HL-60/S4 treated with phorbol 12-myristate 13-acetate at 8.2 ng/mL for 4 days and 3 days (cell line): ENCODE measurements around the gene CDC34.

Experiments
- in situ Hi-C: fragments of 300-500 bp; cut with MboI; formaldehyde crosslinking; loops from 2 replicates; pipeline ENCODE4 v1.15.0; 2022; ENCODE audit warnings: low sequenced_read_pairs

The CDC34 gene

DNA sequence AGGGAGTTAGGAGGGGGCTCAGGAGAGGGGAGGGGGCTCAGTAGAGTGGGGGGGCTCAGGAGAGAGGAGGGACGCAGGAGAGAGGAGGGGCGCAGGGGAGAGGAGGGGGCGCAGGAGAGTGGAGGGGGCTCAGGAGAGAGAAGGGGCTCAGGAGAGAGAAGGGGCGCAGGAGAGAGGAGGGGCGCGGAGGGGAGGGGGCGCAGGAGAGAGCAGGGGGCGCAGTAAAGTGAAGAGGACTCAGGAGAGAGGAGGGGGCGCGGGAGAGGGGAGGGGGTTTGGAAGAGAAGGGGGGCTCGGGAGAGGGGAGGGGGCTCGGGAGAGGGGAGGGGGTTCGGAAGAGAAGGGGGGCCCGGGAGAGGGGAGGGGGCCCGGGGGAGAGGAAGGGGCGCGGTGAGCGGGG, 34.6 kb upstream of the CDC34 start:
- in situ Hi-C loops, result no loop called here

DNA sequence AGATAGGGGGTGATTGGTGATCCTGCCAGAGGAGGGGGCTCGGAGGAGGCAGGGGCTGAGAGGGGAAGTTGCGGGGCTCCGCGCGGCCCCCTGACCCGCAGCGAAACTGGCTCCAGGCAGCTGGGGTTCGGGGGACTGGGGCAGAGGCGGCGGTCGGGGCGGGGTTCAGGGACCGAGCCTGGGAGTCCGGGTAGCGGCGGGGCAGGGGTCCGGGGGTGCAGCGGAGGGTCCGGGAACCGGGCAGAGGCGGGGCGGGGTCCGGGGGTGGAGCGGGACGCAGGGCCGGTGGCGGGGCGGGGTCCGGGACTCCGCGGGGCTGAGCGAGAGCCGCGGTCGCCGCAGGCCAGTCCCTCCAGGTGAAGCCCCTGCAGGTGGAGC, 34.1 kb upstream of the CDC34 start:
- in situ Hi-C loops, result no loop called here

DNA sequence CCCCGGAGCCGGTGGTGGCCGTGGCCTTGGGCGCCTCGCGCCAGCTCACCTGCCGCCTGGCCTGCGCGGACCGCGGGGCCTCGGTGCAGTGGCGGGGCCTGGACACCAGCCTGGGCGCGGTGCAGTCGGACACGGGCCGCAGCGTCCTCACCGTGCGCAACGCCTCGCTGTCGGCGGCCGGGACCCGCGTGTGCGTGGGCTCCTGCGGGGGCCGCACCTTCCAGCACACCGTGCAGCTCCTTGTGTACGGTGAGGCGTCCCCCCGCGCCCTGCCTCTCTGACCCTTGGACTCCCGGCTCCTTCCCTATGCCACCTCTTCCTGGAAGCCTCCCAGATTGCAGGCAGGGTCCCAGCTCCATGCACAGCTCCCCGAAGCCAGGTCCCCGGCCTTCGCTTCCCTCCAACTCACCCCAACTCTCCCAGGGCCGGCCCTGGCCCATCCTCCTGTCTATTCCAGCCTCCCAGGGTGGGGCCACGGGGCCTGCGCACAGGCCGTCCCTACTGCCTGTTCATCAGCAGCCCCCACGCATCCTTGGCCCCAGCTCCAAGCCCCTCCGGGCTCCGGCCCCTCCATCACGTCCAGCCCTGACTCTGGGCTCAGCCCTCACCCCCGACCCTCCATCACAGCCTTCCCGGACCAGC, 33.6 kb upstream of the CDC34 start:
- in situ Hi-C loops, result no loop called here

DNA sequence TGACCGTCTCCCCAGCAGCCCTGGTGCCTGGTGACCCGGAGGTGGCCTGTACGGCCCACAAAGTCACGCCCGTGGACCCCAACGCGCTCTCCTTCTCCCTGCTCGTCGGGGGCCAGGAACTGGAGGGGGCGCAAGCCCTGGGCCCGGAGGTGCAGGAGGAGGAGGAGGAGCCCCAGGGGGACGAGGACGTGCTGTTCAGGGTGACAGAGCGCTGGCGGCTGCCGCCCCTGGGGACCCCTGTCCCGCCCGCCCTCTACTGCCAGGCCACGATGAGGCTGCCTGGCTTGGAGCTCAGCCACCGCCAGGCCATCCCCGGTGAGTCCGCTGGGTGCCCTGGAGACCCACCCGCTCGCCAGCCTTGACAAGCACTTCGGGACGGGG, 33.1 kb upstream of the CDC34 start:
- in situ Hi-C loops, result no loop called here

DNA sequence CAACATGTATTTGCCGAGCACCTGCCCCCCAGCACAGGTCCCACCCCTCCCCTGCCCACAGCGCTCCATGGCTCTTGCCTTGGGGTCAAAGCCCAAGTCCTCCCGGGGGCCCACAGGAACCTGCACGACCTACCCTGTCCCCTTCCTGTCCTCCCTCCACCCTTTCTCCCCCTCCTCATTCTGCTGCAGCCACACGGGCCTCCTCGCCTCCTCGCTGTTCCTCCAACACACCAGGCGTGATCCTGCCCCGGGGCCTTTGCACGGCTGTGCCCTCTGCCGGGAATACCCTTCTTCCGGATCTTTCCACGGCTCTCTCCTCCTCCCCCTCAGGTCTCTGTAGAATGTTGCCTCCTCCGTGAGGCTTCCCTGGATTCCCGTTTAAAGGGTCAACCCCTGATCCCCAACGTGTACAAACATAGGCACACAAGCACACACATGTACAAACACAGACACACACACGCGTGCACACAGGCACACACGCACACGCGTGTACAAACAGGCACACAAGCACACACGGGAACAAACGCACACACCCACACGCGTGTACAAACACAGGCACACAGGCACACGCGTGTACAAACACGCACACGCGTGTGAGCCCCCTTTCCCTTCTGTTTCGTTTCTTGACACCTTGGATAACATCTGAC, 32.5 kb upstream of the CDC34 start:
- in situ Hi-C loops, result no loop called here

DNA sequence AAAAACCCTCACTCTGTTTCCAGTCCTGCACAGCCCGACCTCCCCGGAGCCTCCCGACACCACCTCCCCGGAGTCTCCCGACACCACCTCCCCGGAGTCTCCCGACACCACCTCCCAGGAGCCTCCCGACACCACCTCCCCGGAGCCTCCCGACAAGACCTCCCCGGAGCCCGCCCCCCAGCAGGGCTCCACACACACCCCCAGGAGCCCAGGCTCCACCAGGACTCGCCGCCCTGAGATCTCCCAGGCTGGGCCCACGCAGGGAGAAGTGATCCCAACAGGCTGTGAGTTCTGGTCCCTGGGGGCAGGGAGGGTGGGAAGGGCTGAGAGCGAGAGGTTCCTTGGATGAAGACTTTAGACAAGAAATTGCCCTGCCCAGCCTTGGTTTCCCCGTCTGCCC, 29.9 kb upstream of the CDC34 start:
- in situ Hi-C loops, result no loop called here

DNA sequence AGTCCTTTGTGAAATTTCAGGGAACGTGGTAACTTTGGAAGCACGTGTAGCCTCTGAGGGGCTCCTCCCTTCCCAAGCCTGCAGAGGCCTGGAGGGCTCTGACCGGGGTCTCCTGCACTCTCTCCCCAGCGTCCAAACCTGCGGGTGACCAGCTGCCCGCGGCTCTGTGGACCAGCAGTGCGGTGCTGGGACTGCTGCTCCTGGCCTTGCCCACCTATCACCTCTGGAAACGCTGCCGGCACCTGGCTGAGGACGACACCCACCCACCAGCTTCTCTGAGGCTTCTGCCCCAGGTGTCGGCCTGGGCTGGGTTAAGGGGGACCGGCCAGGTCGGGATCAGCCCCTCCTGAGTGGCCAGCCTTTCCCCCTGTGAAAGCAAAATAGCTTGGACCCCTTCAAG, 26.9 kb upstream of the CDC34 start:
- in situ Hi-C loops, result no loop called here

DNA sequence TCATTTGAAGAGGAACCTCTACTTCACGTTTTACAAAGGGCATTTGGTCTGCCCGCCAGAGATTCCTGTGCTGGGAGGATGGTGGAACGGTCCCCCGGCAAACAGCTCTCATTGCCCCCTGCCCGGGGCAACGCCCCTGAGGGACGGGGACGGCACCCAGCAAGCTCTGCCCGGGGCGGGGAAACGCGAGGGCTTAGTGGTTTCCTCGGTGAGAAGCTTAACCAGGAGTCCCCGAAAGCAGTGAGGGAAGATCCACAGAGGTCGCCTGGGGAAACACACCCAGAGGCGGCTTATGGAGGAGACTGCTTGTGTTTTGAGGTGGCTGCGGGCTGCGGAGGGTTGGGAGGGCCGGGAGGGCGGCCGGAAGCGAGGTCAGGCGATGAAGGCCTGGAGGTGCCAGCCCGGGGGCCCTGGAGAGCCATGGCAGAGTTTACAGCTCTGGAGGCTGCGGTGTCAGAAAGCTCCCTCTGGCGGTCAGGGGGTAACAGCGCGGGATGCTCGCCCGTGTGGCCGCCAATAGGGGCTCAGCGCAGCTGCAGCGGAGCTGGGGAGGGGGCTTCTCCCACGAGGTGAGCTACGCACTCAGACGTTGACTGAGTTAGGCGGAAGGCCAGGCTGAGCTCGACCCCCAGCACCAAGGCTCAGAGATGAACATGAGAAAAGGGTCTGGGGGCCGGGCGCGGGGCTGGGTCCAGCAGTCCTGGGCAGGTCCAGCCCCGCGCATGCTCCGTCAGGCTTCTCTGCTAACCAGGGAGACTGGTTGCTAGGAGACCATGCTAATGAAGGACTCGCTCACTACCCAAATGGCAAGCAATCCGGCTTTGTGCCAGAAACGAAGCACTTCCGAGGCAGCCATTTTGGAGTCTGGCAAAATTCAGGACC, 24.9 kb upstream of the CDC34 start:
- in situ Hi-C loops, result no loop called here

DNA sequence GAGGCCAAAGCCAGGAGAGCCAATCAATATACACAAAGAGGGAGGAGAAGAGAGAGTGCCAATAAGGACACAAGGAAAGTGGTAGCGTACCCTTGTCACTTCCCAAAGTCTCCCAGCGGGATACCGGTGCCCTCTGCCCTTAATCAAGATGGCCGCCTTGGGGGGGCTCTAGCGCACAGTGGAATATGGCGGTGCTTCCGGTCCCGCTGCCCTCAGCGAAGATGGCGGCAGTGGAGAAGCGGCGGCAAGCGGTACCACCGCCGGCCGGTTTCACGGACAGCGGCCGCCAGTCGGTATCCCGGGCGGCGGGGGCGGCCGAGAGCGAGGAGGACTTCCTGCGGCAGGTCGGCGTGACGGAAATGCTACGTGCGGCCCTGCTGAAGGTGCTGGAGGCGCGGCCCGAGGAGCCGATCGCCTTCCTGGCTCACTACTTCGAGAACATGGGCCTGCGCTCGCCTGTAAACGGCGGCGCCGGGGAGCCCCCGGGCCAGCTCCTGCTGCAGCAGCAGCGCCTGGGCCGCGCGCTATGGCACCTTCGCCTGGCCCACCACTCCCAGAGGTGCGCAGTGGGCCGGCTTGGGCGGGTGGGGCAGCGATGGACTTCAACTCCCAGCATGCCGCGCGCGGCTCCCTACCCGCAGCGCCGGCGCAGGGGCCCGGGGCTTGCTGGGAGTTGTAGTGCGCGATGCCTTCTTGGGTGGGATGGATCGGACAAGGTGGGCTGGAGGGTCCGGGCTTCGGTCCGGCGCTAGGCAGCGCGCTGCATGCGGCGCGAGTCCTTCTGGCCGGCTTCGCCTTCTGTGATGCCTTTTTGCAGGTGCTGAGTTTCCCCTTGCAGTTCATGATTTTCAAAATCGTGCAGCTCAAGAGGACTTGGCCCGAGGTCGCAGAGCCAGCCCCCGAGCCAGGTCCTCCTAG, 24.0 kb upstream of the CDC34 start, which contains the start of gene TPGS1:
Gene TPGS1, plus strand, starts transcription at position 212 of the 918 bp plus-strand sequence. Its CDS starts 10 bp downstream, at position 222.
- in situ Hi-C loops, result no loop called here

DNA sequence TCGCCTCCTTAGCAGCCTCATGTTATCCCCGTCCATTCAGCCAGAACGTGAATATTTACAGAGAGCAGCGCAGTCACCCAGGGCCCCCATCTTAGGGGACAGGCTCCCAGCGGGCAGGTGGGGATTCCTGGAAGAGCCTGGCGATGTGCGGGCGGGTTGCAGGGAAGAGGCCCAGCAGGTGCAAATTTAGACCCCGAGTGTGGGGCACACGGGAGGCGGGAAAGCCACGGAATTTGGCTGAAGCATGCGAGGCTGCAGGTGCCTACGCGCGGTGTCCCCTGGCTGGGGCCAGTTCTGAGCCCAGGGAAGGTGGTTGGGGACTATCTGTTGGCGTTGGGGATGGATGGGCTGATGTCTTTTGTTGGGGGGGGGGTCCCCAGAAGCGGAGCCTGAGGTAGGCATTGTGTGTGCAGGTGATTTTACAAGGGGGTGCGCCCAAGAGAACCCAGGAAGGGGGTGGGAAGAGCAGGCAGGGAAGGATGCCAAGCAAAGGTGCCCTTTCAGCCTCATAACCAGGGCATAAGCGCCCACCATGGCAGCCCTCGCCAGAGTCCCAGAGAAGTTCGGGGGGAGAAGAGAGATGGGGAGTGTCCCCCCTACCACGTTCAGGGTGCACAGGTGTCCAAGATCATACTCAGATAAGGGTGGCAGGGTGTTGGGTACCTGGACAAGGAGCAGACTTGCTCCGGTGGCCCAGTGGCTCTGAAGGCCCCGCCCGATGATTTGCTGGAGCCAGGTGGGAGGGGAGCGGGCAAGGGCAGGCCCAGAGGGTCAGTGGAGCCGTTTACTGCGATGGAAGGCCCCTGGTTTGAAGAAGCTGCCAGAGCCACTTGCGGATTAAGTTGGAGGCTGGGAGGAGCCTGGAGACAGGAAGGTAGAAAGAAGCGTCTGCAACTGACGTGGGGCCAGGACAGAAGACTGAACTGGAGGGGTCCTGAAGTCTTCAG, 23.1 kb upstream of the CDC34 start:
- in situ Hi-C loops, result no loop called here

DNA sequence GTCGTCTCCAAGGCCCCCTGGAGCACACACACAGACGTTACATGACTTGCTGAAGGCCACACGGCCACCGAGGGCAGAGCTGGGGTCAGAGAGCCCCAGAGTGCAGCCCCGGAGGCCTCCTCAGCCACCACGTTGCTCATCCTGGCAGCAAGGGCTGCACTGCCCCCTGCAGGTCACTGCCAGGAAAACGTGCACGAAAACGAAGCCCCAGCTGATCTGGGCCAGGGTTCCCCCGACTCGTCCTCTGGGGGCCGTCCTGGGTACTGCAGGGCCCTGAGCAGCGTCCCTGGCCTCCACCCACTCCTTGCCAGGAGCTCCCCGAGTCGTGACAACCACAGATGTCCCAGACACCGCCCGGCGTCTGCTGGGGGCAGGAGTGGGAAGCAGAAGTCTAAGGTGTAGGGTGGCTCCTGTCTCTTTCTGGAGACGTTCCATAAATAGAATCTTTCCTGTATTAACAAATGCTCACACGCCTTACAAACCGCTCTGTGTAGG, 20.9 kb upstream of the CDC34 start:
- in situ Hi-C loops, result no loop called here

DNA sequence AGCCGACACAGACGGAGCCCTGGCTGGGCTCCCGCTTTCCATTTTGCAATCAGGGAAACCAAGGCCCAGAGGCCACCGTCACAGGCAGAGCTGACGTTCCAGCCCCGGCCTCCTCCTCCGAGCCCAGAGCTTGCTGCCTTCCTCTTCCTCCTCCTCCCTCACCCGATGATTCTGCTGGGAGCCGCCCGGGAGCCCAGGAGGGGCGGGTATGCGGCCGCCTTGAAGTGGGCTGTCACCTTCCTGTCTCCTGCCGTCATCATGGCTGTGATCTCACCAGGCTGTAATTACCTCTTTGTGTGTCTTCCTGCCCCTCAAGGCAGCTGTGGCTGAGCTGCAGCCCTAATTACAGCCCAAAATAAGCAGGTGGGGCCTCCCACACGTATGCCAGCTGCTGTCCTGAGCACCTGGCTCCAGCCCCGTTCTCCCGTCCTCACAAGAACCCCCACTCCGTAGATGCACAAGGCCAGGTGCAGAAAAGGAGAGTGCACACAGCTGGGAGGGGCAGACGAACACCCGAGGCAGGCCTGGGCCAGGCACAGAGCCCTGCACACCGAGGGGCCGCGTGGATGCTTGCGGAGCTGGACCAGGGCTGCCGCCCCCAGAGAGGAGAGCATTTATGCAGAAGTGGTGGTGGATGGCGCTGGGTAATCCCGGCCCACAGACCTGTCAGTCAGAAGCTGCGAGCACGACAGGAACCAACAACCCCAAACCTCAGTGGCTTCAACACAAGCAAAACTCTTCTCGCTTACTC, 20.3 kb upstream of the CDC34 start:
- in situ Hi-C loops, result no loop called here

DNA sequence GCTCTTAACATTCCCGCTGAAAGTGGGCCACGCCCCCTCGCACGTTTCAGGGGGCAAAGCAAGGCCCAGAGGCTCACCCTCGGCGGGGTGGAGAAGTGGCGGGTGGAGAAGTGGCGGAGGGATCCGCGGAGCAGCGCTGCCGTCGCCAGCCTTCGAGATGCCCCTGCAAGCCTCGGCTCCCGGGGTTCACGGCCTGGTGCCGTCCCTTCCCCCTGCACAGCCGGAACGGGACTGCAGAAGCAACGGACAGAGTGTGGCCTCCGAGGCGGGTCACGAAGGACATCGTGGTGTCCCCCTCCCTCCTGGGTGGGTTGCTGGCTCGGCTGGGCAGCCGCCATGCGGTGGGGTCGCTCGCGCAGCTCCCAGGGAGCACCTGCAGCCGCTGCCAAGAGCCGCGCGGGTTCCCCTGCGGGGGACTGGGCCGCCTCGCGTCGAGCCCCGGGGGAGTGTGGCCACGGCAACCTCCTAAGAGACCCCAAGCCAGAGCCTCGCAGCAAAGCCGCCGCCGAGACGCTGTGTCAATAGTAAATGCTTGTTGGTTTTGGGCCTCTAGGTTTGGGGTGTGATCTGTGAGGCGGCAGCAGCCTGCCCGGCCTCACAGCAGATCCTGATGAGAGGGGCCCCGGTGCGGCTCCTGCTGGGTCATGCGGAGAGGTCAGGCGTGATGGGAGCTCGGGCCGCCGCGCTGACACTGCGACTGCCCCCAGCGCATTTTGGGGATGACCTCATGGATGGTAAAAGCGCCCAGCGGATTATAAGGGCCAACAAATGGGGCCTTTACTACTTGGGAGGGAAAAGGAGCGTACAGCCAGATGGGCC, 18.8 kb upstream of the CDC34 start:
- in situ Hi-C loops, result no loop called here

DNA sequence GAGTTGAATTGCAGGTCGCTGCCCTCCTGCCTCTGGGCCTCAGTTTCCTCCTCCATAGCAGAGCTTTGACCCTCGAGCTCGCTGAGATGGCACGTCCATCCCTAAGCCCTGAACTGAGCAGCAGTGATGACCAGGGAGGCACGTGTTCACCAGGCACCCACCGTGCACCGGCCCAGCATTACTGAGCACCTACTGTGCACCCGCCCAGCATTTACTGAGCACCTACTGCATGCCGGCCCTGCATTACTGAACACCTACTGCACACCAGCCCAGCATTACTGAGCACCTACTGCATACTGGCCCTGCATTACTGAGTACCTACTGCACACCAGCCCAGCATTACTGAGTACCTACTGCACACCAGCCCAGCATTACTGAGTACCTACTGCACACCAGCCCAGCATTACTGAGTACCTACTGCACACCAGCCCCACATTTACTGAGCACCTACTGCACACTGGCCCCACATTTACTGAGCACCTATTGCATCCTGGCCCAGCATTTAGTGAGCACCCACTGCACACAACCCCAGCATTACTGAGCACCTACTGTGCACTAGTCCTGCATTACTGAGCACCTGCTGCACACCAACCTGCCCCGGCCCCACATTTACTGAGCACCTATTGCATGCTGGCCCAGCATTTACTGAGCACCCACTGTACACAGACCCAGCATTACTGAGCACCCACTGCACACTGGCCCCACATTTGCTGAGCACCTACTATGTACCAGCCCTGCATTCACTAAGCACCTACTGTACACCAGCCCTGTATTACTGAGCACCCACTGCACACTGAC, 18.0 kb upstream of the CDC34 start:
- in situ Hi-C loops, result no loop called here

DNA sequence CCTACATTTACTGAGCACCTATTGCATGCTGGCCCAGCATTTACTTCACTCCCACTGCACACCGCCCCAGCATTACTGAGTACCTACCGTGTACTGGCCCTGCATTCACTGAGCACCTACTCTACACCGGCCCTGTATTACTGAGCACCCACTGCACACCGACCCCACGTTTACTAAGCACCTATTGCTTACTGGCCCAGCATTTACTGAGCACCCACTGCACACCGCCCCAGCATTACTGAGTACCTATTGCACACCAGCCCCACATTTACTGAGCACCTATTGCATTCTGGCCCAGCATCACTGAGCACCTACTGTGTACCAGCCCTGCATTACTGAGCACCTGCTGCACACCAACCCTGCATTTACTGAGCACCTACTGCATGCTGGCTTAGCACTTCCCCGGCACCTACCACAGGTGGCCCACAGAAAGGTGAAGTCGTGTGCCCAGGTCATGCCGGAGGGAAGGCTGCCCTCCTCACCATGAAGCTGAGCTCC, 17.3 kb upstream of the CDC34 start:
- in situ Hi-C loops, result no loop called here

DNA sequence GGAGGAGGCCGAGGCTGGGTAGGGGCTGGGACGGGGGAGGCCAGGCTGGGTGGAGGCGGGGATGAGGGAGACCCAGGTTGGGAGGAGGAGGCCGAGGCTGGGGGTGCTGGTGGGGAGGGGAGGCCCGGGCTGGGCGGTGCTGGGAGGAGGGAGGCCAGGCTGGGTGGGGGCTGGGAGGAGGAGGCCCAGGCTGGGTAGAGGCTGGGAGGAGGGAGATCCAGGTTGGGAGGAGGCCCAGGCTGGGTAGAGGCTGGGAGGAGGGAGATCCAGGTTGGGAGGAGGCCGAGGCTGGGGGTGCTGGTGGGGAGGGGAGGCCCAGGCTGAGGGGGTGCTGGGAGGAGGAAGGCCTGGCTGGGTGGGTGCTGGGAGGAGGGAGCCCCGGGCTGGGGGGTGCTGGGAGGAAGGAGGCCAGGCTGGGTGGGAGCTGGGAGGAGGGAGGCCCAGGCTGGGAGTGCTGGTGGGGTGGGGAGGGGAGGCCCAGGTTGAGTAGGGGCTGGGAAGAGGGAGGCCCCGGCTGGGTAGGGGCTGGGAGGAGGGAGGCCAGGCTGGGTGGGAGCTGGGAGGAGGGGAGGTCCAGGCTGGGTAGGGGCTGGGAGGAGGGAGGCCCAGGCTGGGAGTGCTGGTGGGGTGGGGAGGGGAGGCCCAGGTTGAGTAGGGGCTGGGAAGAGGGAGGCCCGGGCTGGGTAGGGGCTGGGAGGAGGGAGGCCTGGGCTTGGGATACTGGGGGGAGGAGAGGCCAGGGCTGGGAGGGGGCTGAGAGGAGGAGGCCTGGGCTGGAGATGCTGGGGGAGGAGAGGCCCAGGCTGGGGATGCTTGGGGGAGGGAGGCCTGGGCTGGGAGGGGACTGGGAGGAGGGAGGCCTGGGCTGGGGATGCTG, 13.6 kb upstream of the CDC34 start:
- in situ Hi-C loops, result no loop called here
